Adrenal gland (tissue), 19 donors: ENCODE data around the gene RTEL1. TPM values are rescaled to one million over a fixed set of nuclear protein-coding genes. Genes with fewer than 3 reads are reported as not detected.

Experiments
- DNase-seq, 7 donors: peaks; one replicate each; pipeline ENCODE4 v3.0.0-alpha.2; 2019 to 2020
- H3K27ac ChIP-seq, 5 donors: fragments of 200-600 bp; sonication (generic) in 4 of 5; 1 replicate in 3 of 5; 2 replicates in 2 of 5; pipeline versions ENCODE4 v1.5.1 to v1.8.0; 2016 to 2020; ENCODE audit warnings: mild to moderate bottlenecking in 1 of 5
- H3K27me3 ChIP-seq: fragments of 200-600 bp; 2 replicates; pipeline ENCODE4 v1.8.0; 2021
- H3K36me3 ChIP-seq, 2 donors: fragments of 200-600 bp; replicated peaks in 1 of 2; 1 replicate in 1 of 2; 2 replicates in 1 of 2; pipeline versions ENCODE4 v1.5.1 to v1.8.0; 2018 to 2022
- H3K4me1 ChIP-seq, 2 donors: fragments of 200-600 bp; replicated peaks in 1 of 2; 1 replicate in 1 of 2; 2 replicates in 1 of 2; pipeline versions ENCODE4 v1.5.1 to v1.8.0; 2018 to 2021
- H3K4me3 ChIP-seq, 4 donors: fragments of 200-600 bp; sonication (generic) in 3 of 4; one replicate each; pipeline ENCODE4 v1.5.1; 2016 to 2018
- H3K9me3 ChIP-seq, 3 donors: fragments of 200-600 bp; sonication (generic) in 1 of 3; replicated peaks in 1 of 3; 1 replicate in 2 of 3; 2 replicates in 1 of 3; pipeline versions ENCODE4 v1.5.1 to v1.8.0; 2016 to 2021
- POLR2A ChIP-seq, 2 donors: fragments of 450-650 bp; IDR thresholded peaks; one replicate each; pipeline ENCODE4 v1.6.1; 2017; ENCODE audit warnings: antibody characterized with exemption in 2 of 2, mild to moderate bottlenecking in 2 of 2, moderate library complexity in 1 of 2
- WGBS, 4 donors: extraction: QIAGEN DNeasy Blood & Tissue Kit in 2 of 4; methylation state at CpG; one replicate each; pipeline versions ENCODE4 v1.1.5 to v1.1.7; 2013 to 2017; 5-methylcytosine and 5-hydroxymethylcytosine counted together
- intact Hi-C, 2 donors: fragments of 100-400 bp; cut with DNase I; formaldehyde crosslinking; loops; one replicate each; pipeline versions ENCODE4 v1.14.1 to v1.15.0; 2022 to 2023
- long read RNA-seq, 10 donors: library from polyadenylated mRNA in 3 of 10; unstranded in 2 of 10; stranded (forward) in 1 of 10; transcript quantifications; one replicate each; pipeline ENCODE4 v2.0.0 and lab custom pipeline, GENCODE V29; 2021 to 2026
- polyA plus RNA-seq, 3 donors: library from polyadenylated mRNA; stranded (reverse); fragments of 200-250 nt in 2 of 3; fragments of 350-450 nt in 1 of 3; fragmentation: Illumina TruSeq in 1 of 3; extraction: RNeasy Lipid Tissue Mini Kit (QIAGEN cat#74804) in 1 of 3; gene quantifications; one replicate each; pipeline ENCODE4 v1.2.3, GENCODE V29; 2013 to 2014
- total RNA-seq, 9 donors: library from RNA; depleted of rRNA in 4 of 9; stranded (reverse); fragments of >200 nt in 4 of 9; fragments of 120-200 nt in 1 of 9; fragmentation: NEBNext Ultra II Directional in 1 of 9; extraction: Animal tissue kit (Norgen Biotek cat#: 25700) in 1 of 9; gene quantifications; one replicate each; pipeline versions ENCODE4 v1.1.0 to v1.2.4, GENCODE V29; 2013 to 2023
- TF ChIP-seq, protein P1 (sequence below), 6 experiments: fragments of 450-650 bp in 4 of 6; fragments of 200-600 bp in 2 of 6; sonication (generic) in 1 of 6; IDR thresholded peaks; 1 replicate in 5 of 6; 2 replicates in 1 of 6; pipeline versions ENCODE4 v1.5.1 to v1.8.0; 2016 to 2021; ENCODE audit warnings: antibody characterized with exemption in 6 of 6, mild to moderate bottlenecking in 2 of 6, moderate library complexity in 1 of 6
- donor health status: healthy with polysubstance abuse.
- donor health status: Bipolar disorder and iron deficiency.
- donor health status: DM: yes; HTN: yes; CAD: no.
- donor health status: DM: no; HTN: no; CAD: no.
- donor health status: DM: no; HTN: no; CAD: no.
- donor health status: DM: yes; HTN: yes; CAD: no.

RTEL1 gene, protein sequence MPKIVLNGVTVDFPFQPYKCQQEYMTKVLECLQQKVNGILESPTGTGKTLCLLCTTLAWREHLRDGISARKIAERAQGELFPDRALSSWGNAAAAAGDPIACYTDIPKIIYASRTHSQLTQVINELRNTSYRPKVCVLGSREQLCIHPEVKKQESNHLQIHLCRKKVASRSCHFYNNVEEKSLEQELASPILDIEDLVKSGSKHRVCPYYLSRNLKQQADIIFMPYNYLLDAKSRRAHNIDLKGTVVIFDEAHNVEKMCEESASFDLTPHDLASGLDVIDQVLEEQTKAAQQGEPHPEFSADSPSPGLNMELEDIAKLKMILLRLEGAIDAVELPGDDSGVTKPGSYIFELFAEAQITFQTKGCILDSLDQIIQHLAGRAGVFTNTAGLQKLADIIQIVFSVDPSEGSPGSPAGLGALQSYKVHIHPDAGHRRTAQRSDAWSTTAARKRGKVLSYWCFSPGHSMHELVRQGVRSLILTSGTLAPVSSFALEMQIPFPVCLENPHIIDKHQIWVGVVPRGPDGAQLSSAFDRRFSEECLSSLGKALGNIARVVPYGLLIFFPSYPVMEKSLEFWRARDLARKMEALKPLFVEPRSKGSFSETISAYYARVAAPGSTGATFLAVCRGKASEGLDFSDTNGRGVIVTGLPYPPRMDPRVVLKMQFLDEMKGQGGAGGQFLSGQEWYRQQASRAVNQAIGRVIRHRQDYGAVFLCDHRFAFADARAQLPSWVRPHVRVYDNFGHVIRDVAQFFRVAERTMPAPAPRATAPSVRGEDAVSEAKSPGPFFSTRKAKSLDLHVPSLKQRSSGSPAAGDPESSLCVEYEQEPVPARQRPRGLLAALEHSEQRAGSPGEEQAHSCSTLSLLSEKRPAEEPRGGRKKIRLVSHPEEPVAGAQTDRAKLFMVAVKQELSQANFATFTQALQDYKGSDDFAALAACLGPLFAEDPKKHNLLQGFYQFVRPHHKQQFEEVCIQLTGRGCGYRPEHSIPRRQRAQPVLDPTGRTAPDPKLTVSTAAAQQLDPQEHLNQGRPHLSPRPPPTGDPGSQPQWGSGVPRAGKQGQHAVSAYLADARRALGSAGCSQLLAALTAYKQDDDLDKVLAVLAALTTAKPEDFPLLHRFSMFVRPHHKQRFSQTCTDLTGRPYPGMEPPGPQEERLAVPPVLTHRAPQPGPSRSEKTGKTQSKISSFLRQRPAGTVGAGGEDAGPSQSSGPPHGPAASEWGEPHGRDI (N-terminal part only)
- total RNA-seq = 100 to 1,000 TPM in 1 of 9 donors, 10 to 100 TPM in 8; 10.9 to 110 (median 32.1) TPM
- polyA plus RNA-seq = 100 to 1,000 TPM in 1 of 3 donors, 10 to 100 TPM in 1, 1 to 10 TPM in 1; 9.4 to 109 (median 70.8) TPM
- long read RNA-seq, donor 1 = 0 reads
- long read RNA-seq, donor 2 = 0 reads
- long read RNA-seq, donor 3 = 0 reads
- long read RNA-seq, donor 4, full-length matches to known transcripts = 1 of 5 reads
- long read RNA-seq, donor 4, partial matches to known transcripts = 3 of 5 reads
- long read RNA-seq, donor 4, other reads (novel, unspliced or antisense) = 1 of 5 reads
- long read RNA-seq, donor 5, full-length matches to known transcripts = 6 of 35 reads
- long read RNA-seq, donor 5, partial matches to known transcripts = 5 of 35 reads
- long read RNA-seq, donor 5, other reads (novel, unspliced or antisense) = 24 of 35 reads
- long read RNA-seq, donor 6, partial matches to known transcripts = 5 of 5 reads
- long read RNA-seq, donor 6, other reads (novel, unspliced or antisense) = 0 of 5 reads
- long read RNA-seq, donor 7, full-length matches to known transcripts = 1 of 1 reads
- long read RNA-seq, donor 7, partial matches to known transcripts = 0 of 1 reads
- long read RNA-seq, donor 7, other reads (novel, unspliced or antisense) = 0 of 1 reads
- long read RNA-seq, donor 8 = 0 reads
- long read RNA-seq, donor 9 = 0 reads
- long read RNA-seq, donor 10 = 0 reads

DNA sequence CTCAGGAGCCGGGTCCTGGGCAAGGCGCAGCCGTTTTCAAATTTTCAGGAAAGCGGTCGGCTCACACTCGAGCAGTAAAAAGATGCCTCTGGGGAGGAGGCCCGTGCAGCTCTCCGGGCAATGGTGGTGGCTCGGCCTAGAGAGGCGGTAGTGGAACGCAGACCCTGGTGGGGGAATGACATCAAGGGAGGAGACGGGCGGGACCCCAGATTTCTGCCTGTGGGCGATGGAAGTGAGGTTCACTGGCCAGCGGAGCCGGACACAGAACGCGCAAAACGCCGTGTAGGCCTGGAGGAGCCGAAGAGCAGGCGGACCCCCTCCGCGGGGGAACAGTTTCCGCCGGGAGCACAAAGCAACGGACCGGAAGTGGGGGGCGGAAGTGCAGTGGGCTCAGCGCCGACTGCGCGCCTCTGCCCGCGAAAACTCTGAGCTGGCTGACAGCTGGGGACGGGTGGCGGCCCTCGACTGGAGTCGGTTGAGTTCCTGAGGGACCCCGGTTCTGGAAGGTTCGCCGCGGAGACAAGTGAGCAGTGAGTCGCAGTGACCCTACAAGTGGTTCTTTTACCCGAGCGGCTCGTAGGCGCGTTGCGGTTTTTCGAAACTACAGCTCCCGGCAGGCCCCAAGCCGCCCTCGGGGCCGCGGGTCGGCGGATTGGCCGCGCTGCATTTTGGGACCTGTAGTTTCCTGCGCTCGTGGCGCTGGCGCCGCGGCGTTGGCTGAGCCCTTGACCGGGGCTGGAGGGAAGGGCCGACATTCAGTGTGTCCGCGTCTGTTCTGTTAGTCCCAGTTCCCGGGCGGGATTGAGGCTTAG, at the start of gene RTEL1:
Gene RTEL1 (plus strand): TSS at position 376 of the 812 bp plus-strand sequence. CDS start 1,091 bp downstream, outside the sequence.
- peak; percentile 91 to 96 (median 92) for DNase-seq
- peak; percentile 21 to 51 for TF ChIP-seq POLR2A (IDR thresholded peaks at IDR 0.05)
- TF ChIP-seq, protein P1, sequence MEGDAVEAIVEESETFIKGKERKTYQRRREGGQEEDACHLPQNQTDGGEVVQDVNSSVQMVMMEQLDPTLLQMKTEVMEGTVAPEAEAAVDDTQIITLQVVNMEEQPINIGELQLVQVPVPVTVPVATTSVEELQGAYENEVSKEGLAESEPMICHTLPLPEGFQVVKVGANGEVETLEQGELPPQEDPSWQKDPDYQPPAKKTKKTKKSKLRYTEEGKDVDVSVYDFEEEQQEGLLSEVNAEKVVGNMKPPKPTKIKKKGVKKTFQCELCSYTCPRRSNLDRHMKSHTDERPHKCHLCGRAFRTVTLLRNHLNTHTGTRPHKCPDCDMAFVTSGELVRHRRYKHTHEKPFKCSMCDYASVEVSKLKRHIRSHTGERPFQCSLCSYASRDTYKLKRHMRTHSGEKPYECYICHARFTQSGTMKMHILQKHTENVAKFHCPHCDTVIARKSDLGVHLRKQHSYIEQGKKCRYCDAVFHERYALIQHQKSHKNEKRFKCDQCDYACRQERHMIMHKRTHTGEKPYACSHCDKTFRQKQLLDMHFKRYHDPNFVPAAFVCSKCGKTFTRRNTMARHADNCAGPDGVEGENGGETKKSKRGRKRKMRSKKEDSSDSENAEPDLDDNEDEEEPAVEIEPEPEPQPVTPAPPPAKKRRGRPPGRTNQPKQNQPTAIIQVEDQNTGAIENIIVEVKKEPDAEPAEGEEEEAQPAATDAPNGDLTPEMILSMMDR (IDR thresholded peaks at IDR 0.05) = peak in 4 of 6 experiments; percentile 2 to 34 (median 26)
- Histone ChIP-seq H3K36me3 (peaks cover 0 to 21% of the 10 kb centered on the region in 2 donors), H3K27ac (peak within 1 kb of the TSS; percentile 82 to 92 (median 84)), H3K4me1 (peaks cover 15 to 27% of the 10 kb centered on the region in 2 donors), H3K27me3 (no peaks in the 10 kb centered on the region), H3K4me3 (peak within 1 kb of the TSS in 3 of 4 donors; percentile 81 to 91 (median 86)), H3K9me3 (no peaks in the 10 kb centered on the region)
- intact Hi-C loops = no loop called here
- 0 to 10% (median 1%) methylated on average over 6 to 73 of the region's 73 CpGs for WGBS, 4 donors

DNA sequence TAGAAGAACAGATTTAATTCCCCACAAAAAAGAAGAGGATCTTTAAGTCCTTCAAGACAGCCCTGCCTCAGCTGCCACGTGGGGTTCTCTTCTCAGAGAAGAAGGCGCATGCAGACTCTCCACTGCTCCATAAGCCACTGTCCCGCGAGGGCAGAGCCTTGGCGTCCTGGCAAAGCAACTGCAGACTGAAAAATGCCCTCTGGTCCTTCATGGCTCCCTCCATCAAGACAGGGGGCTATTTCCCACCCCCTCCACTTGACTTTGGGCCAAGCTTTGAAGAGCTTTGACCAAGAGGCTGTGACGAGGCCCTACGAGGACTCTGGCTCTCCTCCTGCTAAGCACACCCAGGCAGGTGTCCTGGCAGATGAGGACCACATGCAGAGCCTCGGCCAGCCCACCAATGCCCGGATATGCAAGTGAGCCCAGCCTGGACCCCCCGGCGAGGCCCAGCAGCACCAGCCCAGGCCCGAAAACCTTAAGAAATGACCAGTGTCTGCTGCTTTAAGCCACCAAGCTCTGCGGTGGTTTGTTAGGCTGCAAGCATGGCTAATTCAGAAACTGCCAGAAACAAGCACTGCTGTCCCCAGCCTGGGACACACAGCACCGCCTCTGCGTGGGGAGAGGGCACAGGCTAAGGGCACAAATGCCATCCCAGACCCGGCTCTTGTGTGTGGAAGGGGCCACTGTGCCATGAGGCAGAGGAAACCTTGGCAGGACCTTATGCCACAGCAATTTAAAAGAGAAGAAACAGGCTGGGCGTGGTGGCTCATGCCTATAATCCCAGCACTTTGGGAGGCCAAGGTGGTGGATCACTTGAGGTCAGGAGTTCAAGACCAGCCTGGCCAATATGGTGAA, 47.3 kb upstream of the RTEL1 start:
- Histone ChIP-seq H3K4me3 (no peak overlapping the region), H3K36me3 (no peaks in the 10 kb centered on the region), H3K27me3 (no peaks in the 10 kb centered on the region), H3K4me1 (peaks cover 8 to 16% of the 10 kb centered on the region in 2 donors), H3K9me3 (no peaks in the 10 kb centered on the region), H3K27ac (no peak overlapping the region)
- no peak for DNase-seq
- intact Hi-C loops = loop anchor here in 1 of 2 donors (10.0 kb wide), 1 partner anchor 364 kb away; the partner anchor contains the start of gene SAMD10
- no peak for TF ChIP-seq POLR2A (IDR thresholded peaks at IDR 0.05)
- TF ChIP-seq, protein P1 (IDR thresholded peaks at IDR 0.05) = no peak
- WGBS, 4 donors = 89 to 95% (median 93%) methylated on average over 12 to 17 of the region's 17 CpGs
